Ovary (tissue), 3 donors: ENCODE data around the gene SORL1.
A peak's percentile ranks its signal among the peaks of the same experiment; 100 is the strongest.

Experiments used
- CTCF ChIP-seq, 3 donors: fragments of 450-650 bp in 2 of 3; fragments of 200-600 bp in 1 of 3; IDR thresholded peaks; one replicate each; pipeline versions ENCODE4 v1.5.1 to v1.8.0; 2016 to 2022; ENCODE audit warnings: antibody characterized with exemption in 3 of 3, mild to moderate bottlenecking in 1 of 3
- EP300 ChIP-seq: sonication (generic); formaldehyde crosslinking; IDR thresholded peaks from one replicate; pipeline ENCODE4 v1.6.1; 2017; ENCODE audit warnings: antibody characterized with exemption
- POLR2A ChIP-seq: fragments of 450-650 bp; IDR thresholded peaks from one replicate; pipeline ENCODE4 v1.6.1; 2017; ENCODE audit warnings: antibody characterized with exemption, mild to moderate bottlenecking, moderate library complexity
- donor health status: DM: no; HTN: no; CAD: no.

- TF ChIP-seq POLR2A (no peak), CTCF (IDR thresholded peaks at IDR 0.05) (peak; percentile 29 to 82 (median 77)), EP300 (no peak)
Measured at GRCh38 chr11:121591405-121592033, 139.4 kb downstream of the SORL1 start.
